Gastroesophageal sphincter (tissue), 3 donors: Measurements from ENCODE around the gene ATP4B.

Experiments used
- CTCF ChIP-seq, 4 experiments: fragments of 200-600 bp in 2 of 4; fragments of 450-650 bp in 2 of 4; sonication (generic) in 1 of 4; IDR thresholded peaks; one replicate each; pipeline ENCODE4 v1.5.1; 2017 to 2019; ENCODE audit warnings: antibody characterized with exemption in 4 of 4, mild to moderate bottlenecking in 2 of 4, moderate library complexity in 2 of 4
- POLR2A ChIP-seq, 2 donors: fragments of 450-650 bp; IDR thresholded peaks; one replicate each; pipeline ENCODE4 v1.6.1; 2017; ENCODE audit warnings: antibody characterized with exemption in 2 of 2, mild to moderate bottlenecking in 2 of 2, moderate library complexity in 1 of 2

GRCh38 chr13:113659337-113659736, 1.3 kb upstream of the ATP4B start:
- no peak for TF ChIP-seq POLR2A (IDR thresholded peaks at IDR 0.05)
- no peak for TF ChIP-seq CTCF (IDR thresholded peaks at IDR 0.05)
